GM19372 (cell line): ENCODE results near the gene CTIF.
"Not testable (repeated sequence)": the region's sequence is repeated elsewhere in the genome, so short reads cannot be mapped to it uniquely, and the experiment has no call there.

Experiments used
- ATAC-seq: cut with Tn5 transposase; IDR thresholded peaks from one replicate; pipeline ENCODE4 v1.9.1; 2021; ENCODE audit warnings: mild to moderate bottlenecking, low read depth, moderate library complexity; ENCODE audit not compliant: unreplicated experiment

Gene CTIF

GRCh38 chr18:48870926-48871325 is 332.1 kb downstream of the CTIF start:
- ATAC-seq: not testable (repeated sequence)

- ATAC-seq: no peak
Observed at GRCh38 chr18:48871391-48872166, 332.7 kb downstream of the CTIF start.

- no peak for ATAC-seq
Observed at GRCh38 chr18:48872234-48873145, 333.7 kb downstream of the CTIF start.

- ATAC-seq: no peak
Observed at GRCh38 chr18:48874233-48874632, 335.4 kb downstream of the CTIF start.

GRCh38 chr18:48874701-48875162 is 335.9 kb downstream of the CTIF start:
- no peak for ATAC-seq

GRCh38 chr18:48875314-48875941 is 336.6 kb downstream of the CTIF start:
- no peak for ATAC-seq

- ATAC-seq: no peak
Observed at GRCh38 chr18:48875942-48876511, 337.2 kb downstream of the CTIF start.

GRCh38 chr18:48876590-48876989 is 337.8 kb downstream of the CTIF start:
- ATAC-seq: no peak

- no peak for ATAC-seq
Observed at GRCh38 chr18:48877941-48878340, 339.1 kb downstream of the CTIF start.

- no peak for ATAC-seq
Observed at GRCh38 chr18:48878471-48878870, 339.6 kb downstream of the CTIF start.

- ATAC-seq: no peak
Observed at GRCh38 chr18:48879008-48879431, 340.2 kb downstream of the CTIF start.

- no peak for ATAC-seq
Observed at GRCh38 chr18:48880931-48881330, 342.1 kb downstream of the CTIF start.

GRCh38 chr18:48882379-48882778 is 343.5 kb downstream of the CTIF start:
- no peak for ATAC-seq

- no peak for ATAC-seq
Observed at GRCh38 chr18:48884306-48884705, 345.5 kb downstream of the CTIF start.

- no peak for ATAC-seq
Observed at GRCh38 chr18:48884771-48885170, 345.9 kb downstream of the CTIF start.

- ATAC-seq: no peak
Observed at GRCh38 chr18:48885266-48885923, 346.6 kb downstream of the CTIF start.

GRCh38 chr18:48885924-48886400 is 347.1 kb downstream of the CTIF start:
- ATAC-seq: no peak

GRCh38 chr18:48886520-48887293 is 347.9 kb downstream of the CTIF start:
- no peak for ATAC-seq

- no peak for ATAC-seq
Observed at GRCh38 chr18:48887294-48887904, 348.6 kb downstream of the CTIF start.
